GM18867 (cell line): ENCODE data around the gene DAG1.

Experiments used
- ATAC-seq: cut with Tn5 transposase; IDR thresholded peaks from one replicate; pipeline ENCODE4 v1.9.1; 2021; ENCODE audit warnings: mild to moderate bottlenecking, moderate library complexity; ENCODE audit not compliant: unreplicated experiment

DAG1 gene

GRCh38 chr3:49512781-49513355 lies 42.8 kb downstream of the DAG1 start:
- ATAC-seq: no peak

GRCh38 chr3:49513494-49514124 lies 43.5 kb downstream of the DAG1 start:
- no peak for ATAC-seq

DNA sequence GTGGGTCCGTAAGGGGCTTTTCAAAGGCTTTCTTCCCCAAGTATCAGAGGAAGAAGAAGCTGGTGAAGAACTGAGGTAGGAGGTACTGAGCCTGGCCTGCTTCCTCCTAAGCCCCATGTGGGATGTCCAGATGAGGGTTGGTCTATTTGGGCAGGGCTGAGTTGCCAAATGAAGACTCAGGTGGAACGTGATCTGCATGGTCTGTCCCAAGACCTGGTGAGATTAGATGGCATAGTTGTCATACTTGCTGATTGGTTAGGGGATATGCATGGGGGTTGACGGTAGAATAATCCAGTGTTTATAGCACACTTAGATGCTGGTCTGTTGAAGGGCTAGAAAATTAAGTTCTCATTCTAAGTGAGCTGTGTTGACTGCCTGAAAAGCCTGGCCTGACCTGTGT lies 47.9 kb downstream of the DAG1 start:
- no peak for ATAC-seq

DNA sequence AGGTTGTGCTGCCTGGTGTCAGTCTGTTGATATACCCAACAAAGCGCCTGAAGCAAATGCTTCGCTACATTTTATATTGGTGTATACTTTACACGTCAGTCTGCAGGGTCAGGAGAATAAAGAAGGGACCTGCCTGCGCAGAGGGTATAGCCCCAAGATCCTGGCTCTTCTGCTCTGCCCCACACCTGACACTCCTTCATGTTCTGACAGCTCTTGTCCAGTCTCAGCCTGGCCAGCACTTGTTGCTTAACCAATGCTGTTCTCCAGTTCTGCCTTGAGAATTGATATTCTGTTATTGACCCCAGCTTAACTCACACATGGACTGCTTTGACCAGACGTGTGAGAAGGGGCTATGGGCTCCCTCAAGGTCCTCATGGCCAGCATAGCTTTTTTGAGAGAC lies 48.4 kb downstream of the DAG1 start:
- no peak for ATAC-seq

DNA sequence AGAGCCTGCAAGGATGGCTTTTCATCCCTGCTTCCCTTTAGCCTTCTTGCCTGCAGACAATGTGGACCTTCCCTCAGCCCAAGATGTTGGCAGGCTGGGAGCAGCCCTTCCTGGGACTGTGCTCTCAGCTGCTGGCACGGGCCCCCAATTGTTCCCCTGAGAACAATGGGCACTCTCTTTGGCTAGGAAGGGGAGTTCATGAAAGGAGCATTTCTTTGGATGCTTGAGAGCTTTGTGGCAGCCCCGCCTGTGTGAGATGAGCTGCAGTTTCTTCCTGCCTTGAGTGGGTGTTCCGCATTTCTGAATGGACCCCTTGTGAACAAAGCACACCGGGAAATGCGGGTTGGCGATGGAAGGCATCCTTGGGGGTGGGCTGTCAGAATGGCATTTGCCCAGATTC lies 49.2 kb downstream of the DAG1 start:
- ATAC-seq: no peak

DNA sequence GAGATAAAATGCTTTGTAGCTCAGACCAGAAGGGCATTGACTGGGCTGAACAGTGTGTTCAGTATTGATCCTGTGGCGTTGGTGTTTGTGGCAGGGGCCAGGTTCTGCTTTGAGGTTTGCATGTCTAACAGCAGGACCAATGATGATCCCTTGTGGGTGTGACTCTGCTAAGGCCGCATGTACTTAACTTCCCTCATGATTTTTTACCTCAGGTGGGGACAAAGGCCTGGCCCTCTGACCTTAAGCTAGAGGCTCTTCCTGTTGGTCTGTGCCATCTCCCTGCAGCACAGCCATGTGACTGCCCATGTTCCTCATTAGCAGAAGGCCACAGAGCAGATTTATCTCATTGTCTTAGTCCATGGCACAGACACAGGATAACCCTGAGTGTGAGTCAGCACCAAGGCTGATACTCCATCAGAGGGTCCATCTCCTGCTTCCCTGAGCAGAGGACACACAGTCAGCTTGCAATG lies 49.9 kb downstream of the DAG1 start:
- no peak for ATAC-seq

- no peak for ATAC-seq
Measured at GRCh38 chr3:49523756-49524747, 54.0 kb downstream of the DAG1 start.

GRCh38 chr3:49529567-49529966 lies 59.5 kb downstream of the DAG1 start:
- no peak for ATAC-seq

- ATAC-seq: no peak
Measured at GRCh38 chr3:49530231-49530630, 60.2 kb downstream of the DAG1 start.

- no peak for ATAC-seq
Measured at GRCh38 chr3:49530701-49531100, 60.6 kb downstream of the DAG1 start.

DNA sequence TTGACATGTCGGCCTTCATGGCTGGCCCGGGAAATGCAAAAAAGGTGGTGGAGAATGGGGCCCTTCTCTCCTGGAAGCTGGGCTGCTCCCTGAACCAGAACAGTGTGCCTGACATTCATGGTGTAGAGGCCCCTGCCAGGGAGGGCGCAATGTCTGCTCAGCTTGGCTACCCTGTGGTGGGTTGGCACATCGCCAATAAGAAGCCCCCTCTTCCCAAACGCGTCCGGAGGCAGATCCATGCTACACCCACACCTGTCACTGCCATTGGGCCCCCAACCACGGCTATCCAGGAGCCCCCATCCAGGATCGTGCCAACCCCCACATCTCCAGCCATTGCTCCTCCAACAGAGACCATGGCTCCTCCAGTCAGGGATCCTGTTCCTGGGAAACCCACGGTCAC lies 61.2 kb downstream of the DAG1 start:
- ATAC-seq: no peak

DNA sequence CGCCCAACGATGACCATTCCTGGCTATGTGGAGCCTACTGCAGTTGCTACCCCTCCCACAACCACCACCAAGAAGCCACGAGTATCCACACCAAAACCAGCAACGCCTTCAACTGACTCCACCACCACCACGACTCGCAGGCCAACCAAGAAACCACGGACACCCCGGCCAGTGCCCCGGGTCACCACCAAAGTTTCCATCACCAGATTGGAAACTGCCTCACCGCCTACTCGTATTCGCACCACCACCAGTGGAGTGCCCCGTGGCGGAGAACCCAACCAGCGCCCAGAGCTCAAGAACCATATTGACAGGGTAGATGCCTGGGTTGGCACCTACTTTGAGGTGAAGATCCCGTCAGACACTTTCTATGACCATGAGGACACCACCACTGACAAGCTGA lies 61.6 kb downstream of the DAG1 start:
- no peak for ATAC-seq

- ATAC-seq: no peak
Measured at GRCh38 chr3:49533031-49533430, 63.0 kb downstream of the DAG1 start.

- no peak for ATAC-seq
Measured at GRCh38 chr3:49533786-49534519, 63.9 kb downstream of the DAG1 start.

- ATAC-seq: no peak
Measured at GRCh38 chr3:49534581-49535441, 64.7 kb downstream of the DAG1 start.

GRCh38 chr3:49535971-49536874 lies 66.2 kb downstream of the DAG1 start:
- ATAC-seq: no peak

DNA sequence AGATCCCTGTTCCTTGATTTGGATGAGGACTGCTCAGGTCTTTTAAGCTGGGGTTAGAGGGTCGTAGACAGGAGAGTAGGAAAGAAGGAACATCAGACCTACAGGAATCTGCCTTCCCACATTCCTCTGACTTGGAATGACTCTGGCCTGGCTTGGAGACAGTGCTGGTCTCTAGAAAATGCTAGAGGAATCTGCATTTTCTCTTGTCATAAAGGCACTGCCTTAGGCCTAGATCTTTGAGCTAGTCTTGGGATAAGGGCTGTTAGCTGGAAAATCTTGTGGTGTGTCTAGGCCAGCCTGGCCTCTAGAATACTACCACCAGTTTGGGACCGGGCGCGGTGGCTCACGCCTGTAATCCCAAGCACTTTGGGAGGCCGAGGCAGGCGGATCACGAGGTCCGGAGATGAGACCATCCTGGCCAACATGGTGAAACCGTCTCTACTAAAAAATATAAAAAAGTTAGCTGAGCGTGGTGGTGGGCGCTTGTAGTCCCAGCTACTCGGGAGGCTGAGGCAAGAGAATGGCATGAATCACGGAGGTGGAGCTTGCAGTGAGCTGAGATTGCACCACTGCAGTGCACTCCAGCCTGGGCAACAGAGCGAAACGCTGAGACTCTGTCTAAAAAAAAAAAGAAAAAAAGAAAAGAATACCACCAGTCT lies 66.9 kb downstream of the DAG1 start:
- ATAC-seq: no peak
